HG02763 (cell line): ENCODE results near the gene TUBB1.
A peak's percentile ranks its signal among the peaks of the same experiment; 100 is the strongest.
"Not testable (repeated sequence)": the region's sequence is repeated elsewhere in the genome, so short reads cannot be mapped to it uniquely, and the experiment has no call there.

Experiments
- ATAC-seq: cut with Tn5 transposase; IDR thresholded peaks from one replicate; pipeline ENCODE4 v1.9.1; 2021; ENCODE audit warnings: mild to moderate bottlenecking, moderate library complexity; ENCODE audit not compliant: unreplicated experiment

Gene TUBB1

GRCh38 chr20:59019217-59019616 is at the start of gene TUBB1:
TSS of gene TUBB1 (plus strand) at chr20:59019429. CDS start at chr20:59019523, 94 bp downstream.
- no peak for ATAC-seq

GRCh38 chr20:58969439-58969838 is 49.8 kb upstream of the TUBB1 start:
- ATAC-seq, result no peak

GRCh38 chr20:58970146-58970545 is 49.1 kb upstream of the TUBB1 start:
- ATAC-seq, result no peak

- no peak for ATAC-seq
These were observed 47.8 kb upstream of the TUBB1 start for GRCh38 chr20:58971429-58971828.

GRCh38 chr20:58973179-58973578 is 46.0 kb upstream of the TUBB1 start:
- no peak for ATAC-seq

GRCh38 chr20:58973866-58974265 is 45.4 kb upstream of the TUBB1 start:
- no peak for ATAC-seq

GRCh38 chr20:58975353-58975752 is 43.9 kb upstream of the TUBB1 start:
- ATAC-seq, result no peak

GRCh38 chr20:58976061-58976730 is 43.0 kb upstream of the TUBB1 start:
- no peak for ATAC-seq

- ATAC-seq, result no peak
These were observed 40.7 kb upstream of the TUBB1 start for GRCh38 chr20:58978351-58979190.

- peak; percentile 87 for ATAC-seq
These were observed 38.3 kb upstream of the TUBB1 start, which contains the start of gene NELFCD for GRCh38 chr20:58980711-58981627. TSS of gene NELFCD (plus strand) at chr20:58981256. CDS start at chr20:58981310, 54 bp downstream.

- ATAC-seq, result peak; percentile 1
These were observed 37.4 kb upstream of the TUBB1 start for GRCh38 chr20:58981628-58982364.

- ATAC-seq, result no peak
These were observed 36.7 kb upstream of the TUBB1 start for GRCh38 chr20:58982406-58983114.

GRCh38 chr20:58983115-58983468 is 36.1 kb upstream of the TUBB1 start:
- not testable (repeated sequence) for ATAC-seq

GRCh38 chr20:58984691-58985090 is 34.5 kb upstream of the TUBB1 start:
- no peak for ATAC-seq

GRCh38 chr20:58985656-58986055 is 33.6 kb upstream of the TUBB1 start:
- no peak for ATAC-seq

- no peak for ATAC-seq
These were observed 32.8 kb upstream of the TUBB1 start for GRCh38 chr20:58986286-58986967.

- ATAC-seq, result no peak
These were observed 32.2 kb upstream of the TUBB1 start for GRCh38 chr20:58986968-58987517.

- no peak for ATAC-seq
These were observed 31.3 kb upstream of the TUBB1 start for GRCh38 chr20:58987790-58988564.
